K562 (cell line): ENCODE measurements around the gene DDX50. TPM values are rescaled to one million over a fixed set of nuclear protein-coding genes. Genes with fewer than 3 reads are reported as not detected.
A peak's percentile ranks its signal among the peaks of the same experiment; 100 is the strongest.

Source experiments
- ARNT ChIP-seq, 2 experiments: fragments of 450-650 bp; IDR thresholded peaks; 2 replicates each; pipeline ENCODE4 v1.6.1; 2016; ENCODE audit warnings: mild to moderate bottlenecking in 1 of 2
- CHD4 ChIP-seq: fragments of 200-600 bp; sonication (generic); IDR thresholded peaks from 3 replicates; pipeline ENCODE4 v1.6.1; 2012; ENCODE audit warnings: low read depth, mild to moderate bottlenecking, mixed read lengths, low read length, inconsistent platforms; ENCODE audit not compliant: insufficient read depth, insufficient replicate concordance, poor library complexity, severe bottlenecking
- EGR1 ChIP-seq: fragments of 450-650 bp; conservative IDR thresholded peaks from 2 replicates; pipeline ENCODE4 v1.6.1; 2017; ENCODE audit warnings: mild to moderate bottlenecking
- HDAC8 ChIP-seq: fragments of 450-650 bp; IDR thresholded peaks from 2 replicates; pipeline ENCODE4 v1.6.1; 2016; ENCODE audit warnings: mild to moderate bottlenecking, missing genetic modification characterization, moderate library complexity, missing compliant biosample characterization
- MAFF ChIP-seq: IDR thresholded peaks from 2 replicates; pipeline ENCODE4 v1.6.1; 2012; ENCODE audit warnings: low read length, improper control_type of control experiment
- MIER1 ChIP-seq: fragments of 450-650 bp; IDR thresholded peaks from 2 replicates; pipeline ENCODE4 v1.6.1; 2016; ENCODE audit warnings: antibody characterized with exemption, mild to moderate bottlenecking, low read depth
- MYBL2 ChIP-seq, 2 experiments: fragments of 450-650 bp in 1 of 2; sonication (generic) in 1 of 2; formaldehyde crosslinking in 1 of 2; IDR thresholded peaks; 2 replicates each; pipeline versions ENCODE4 v1.6.1 to v1.8.1; 2017 to 2022; ENCODE audit warnings: borderline replicate concordance in 1 of 2, inconsistent platforms in 1 of 2, low read depth in 1 of 2, mild to moderate bottlenecking in 1 of 2, missing genetic modification reagents in 1 of 2, moderate library complexity in 1 of 2
- NCOA1 ChIP-seq: fragments of 450-650 bp; IDR thresholded peaks from 2 replicates; pipeline ENCODE4 v1.6.1; 2016; ENCODE audit warnings: low read depth
- NFRKB ChIP-seq: fragments of 450-650 bp; IDR thresholded peaks from 2 replicates; pipeline ENCODE4 v1.6.1; 2016; ENCODE audit warnings: low read depth
- NR1H2 ChIP-seq: sonication (generic); formaldehyde crosslinking; IDR thresholded peaks from 2 replicates; pipeline ENCODE4 v1.4.0; 2020; ENCODE audit warnings: mild to moderate bottlenecking, missing genetic modification reagents
- NUFIP1 ChIP-seq: fragments of 450-650 bp; IDR thresholded peaks from 2 replicates; pipeline ENCODE4 v1.6.1; 2018; ENCODE audit not compliant: partially characterized antibody
- ZNF23 ChIP-seq: fragments of 250-450 bp; sonication (Bioruptor Pico); IDR thresholded peaks from 2 replicates; pipeline ENCODE4 v1.4.0; 2020; ENCODE audit warnings: mild to moderate bottlenecking
- ZNF384 ChIP-seq: IDR thresholded peaks from 2 replicates; pipeline ENCODE4 v1.6.1; 2012; ENCODE audit warnings: low read depth, low read length, improper control_type of control experiment
- ZNF785 ChIP-seq: fragments of 250-450 bp; sonication (Bioruptor Pico); IDR thresholded peaks from 2 replicates; pipeline ENCODE4 v1.4.0; 2020; ENCODE audit warnings: mild to moderate bottlenecking
- polyA plus RNA-seq, 8 experiments: library from polyadenylated mRNA; depleted of rRNA in 4 of 8; stranded (reverse) in 5 of 8; unstranded in 3 of 8; fragments of >200 nt; fragmentation: Nextera tagmentation in 2 of 8; fragmentation: Illumina TruSeq in 1 of 8; extraction: Ambion mirVana in 2 of 8; extraction: Trizol in 1 of 8; gene quantifications; 2 replicates each; pipeline versions ENCODE4 v1.2.1 to v1.2.3, GENCODE V29; 2011 to 2014; ENCODE audit warnings: inconsistent platforms in 1 of 8, missing spikeins in 1 of 8
- total RNA-seq, 7 experiments: library from RNA; depleted of rRNA in 6 of 7; stranded (reverse); fragments of >200 nt in 6 of 7; fragmentation: Illumina TruSeq in 2 of 7; extraction: Trizol in 2 of 7; gene quantifications; 2 replicates each; pipeline versions ENCODE4 v1.2.1 to v1.2.3, GENCODE V29; 2011 to 2021; ENCODE audit warnings: low replicate concordance in 1 of 7
- TF ChIP-seq, protein P1 (sequence below): sonication (generic); formaldehyde crosslinking; IDR thresholded peaks from 2 replicates; pipeline ENCODE4 v1.8.0; 2022; ENCODE audit warnings: mild to moderate bottlenecking, missing genetic modification reagents
- TF ChIP-seq, protein P2 (sequence below): sonication (generic); formaldehyde crosslinking; IDR thresholded peaks from 2 replicates; pipeline ENCODE4 v1.8.1; 2023; ENCODE audit warnings: mild to moderate bottlenecking, missing genetic modification reagents
- TF ChIP-seq, protein P3 (sequence below): sonication (generic); formaldehyde crosslinking; IDR thresholded peaks from 2 replicates; pipeline ENCODE4 v1.9.0; 2022; ENCODE audit warnings: mild to moderate bottlenecking, missing genetic modification reagents
- TF ChIP-seq, protein P4 (sequence below): fragments of 250-450 bp; sonication (Bioruptor Pico); IDR thresholded peaks from 2 replicates; pipeline ENCODE4 v1.5.0; 2022; ENCODE audit warnings: mild to moderate bottlenecking

Gene DDX50
- total and polyA plus RNA-seq, 9 of the 15 experiments (the other 6 are each of a cell fraction or from before 2014, with no cell fraction given) = 36.7 to 86.8 (median 57.4) TPM

DNA sequence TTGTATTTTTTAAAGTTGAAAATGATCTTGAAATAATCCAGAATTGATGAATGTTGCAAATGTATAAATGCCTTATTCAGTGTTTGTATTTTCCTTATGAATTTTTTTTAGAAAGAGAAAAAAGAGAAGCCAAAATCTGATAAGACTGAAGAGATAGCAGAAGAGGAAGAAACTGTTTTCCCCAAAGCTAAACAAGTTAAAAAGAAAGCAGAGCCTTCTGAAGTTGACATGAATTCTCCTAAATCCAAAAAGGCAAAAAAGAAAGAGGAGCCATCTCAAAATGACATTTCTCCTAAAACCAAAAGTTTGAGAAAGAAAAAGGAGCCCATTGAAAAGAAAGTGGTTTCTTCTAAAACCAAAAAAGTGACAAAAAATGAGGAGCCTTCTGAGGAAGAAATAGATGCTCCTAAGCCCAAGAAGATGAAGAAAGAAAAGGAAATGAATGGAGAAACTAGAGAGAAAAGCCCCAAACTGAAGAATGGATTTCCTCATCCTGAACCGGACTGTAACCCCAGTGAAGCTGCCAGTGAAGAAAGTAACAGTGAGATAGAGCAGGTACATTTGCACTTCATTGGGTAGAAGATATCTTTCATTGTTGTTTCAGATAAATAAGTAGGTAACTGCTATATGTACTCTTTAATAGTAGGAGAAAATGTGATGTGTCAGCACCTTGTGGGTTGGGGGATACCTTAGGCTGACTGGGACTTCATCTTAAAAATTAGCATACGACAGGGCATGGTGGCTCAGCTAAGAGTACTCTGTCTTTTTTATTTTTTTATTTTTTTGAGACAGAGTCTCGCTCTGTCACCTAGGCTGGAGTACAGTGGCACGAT lies 58.8 kb downstream of the DDX50 start (continued):
- no peak for TF ChIP-seq MYBL2 (IDR thresholded peaks at IDR 0.05; ENCODE audit: low read depth)
- TF ChIP-seq MYBL2 (CRISPR knock-in tag; IDR thresholded peaks at IDR 0.05; ENCODE audit: borderline replicate concordance) = no peak
- no peak for TF ChIP-seq MIER1
- TF ChIP-seq MAFF = peak; percentile 81
- TF ChIP-seq ZNF384 = no peak
- TF ChIP-seq NCOA1 = no peak
- no peak for TF ChIP-seq EGR1
- TF ChIP-seq ARNT (IDR thresholded peaks at IDR 0.05) = no peak
- no peak for TF ChIP-seq CHD4
- no peak for TF ChIP-seq NR1H2 (CRISPR knock-in tag)
- no peak for TF ChIP-seq NUFIP1
- TF ChIP-seq, protein P1, sequence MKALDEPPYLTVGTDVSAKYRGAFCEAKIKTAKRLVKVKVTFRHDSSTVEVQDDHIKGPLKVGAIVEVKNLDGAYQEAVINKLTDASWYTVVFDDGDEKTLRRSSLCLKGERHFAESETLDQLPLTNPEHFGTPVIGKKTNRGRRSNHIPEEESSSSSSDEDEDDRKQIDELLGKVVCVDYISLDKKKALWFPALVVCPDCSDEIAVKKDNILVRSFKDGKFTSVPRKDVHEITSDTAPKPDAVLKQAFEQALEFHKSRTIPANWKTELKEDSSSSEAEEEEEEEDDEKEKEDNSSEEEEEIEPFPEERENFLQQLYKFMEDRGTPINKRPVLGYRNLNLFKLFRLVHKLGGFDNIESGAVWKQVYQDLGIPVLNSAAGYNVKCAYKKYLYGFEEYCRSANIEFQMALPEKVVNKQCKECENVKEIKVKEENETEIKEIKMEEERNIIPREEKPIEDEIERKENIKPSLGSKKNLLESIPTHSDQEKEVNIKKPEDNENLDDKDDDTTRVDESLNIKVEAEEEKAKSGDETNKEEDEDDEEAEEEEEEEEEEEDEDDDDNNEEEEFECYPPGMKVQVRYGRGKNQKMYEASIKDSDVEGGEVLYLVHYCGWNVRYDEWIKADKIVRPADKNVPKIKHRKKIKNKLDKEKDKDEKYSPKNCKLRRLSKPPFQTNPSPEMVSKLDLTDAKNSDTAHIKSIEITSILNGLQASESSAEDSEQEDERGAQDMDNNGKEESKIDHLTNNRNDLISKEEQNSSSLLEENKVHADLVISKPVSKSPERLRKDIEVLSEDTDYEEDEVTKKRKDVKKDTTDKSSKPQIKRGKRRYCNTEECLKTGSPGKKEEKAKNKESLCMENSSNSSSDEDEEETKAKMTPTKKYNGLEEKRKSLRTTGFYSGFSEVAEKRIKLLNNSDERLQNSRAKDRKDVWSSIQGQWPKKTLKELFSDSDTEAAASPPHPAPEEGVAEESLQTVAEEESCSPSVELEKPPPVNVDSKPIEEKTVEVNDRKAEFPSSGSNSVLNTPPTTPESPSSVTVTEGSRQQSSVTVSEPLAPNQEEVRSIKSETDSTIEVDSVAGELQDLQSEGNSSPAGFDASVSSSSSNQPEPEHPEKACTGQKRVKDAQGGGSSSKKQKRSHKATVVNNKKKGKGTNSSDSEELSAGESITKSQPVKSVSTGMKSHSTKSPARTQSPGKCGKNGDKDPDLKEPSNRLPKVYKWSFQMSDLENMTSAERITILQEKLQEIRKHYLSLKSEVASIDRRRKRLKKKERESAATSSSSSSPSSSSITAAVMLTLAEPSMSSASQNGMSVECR (CRISPR knock-in tag) = no peak
- no peak for TF ChIP-seq HDAC8
- TF ChIP-seq, protein P2, sequence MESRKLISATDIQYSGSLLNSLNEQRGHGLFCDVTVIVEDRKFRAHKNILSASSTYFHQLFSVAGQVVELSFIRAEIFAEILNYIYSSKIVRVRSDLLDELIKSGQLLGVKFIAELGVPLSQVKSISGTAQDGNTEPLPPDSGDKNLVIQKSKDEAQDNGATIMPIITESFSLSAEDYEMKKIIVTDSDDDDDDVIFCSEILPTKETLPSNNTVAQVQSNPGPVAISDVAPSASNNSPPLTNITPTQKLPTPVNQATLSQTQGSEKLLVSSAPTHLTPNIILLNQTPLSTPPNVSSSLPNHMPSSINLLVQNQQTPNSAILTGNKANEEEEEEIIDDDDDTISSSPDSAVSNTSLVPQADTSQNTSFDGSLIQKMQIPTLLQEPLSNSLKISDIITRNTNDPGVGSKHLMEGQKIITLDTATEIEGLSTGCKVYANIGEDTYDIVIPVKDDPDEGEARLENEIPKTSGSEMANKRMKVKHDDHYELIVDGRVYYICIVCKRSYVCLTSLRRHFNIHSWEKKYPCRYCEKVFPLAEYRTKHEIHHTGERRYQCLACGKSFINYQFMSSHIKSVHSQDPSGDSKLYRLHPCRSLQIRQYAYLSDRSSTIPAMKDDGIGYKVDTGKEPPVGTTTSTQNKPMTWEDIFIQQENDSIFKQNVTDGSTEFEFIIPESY (CRISPR knock-in tag) = no peak
- TF ChIP-seq NFRKB = no peak
- TF ChIP-seq, protein P3, sequence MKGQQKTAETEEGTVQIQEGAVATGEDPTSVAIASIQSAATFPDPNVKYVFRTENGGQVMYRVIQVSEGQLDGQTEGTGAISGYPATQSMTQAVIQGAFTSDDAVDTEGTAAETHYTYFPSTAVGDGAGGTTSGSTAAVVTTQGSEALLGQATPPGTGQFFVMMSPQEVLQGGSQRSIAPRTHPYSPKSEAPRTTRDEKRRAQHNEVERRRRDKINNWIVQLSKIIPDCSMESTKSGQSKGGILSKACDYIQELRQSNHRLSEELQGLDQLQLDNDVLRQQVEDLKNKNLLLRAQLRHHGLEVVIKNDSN (CRISPR knock-in tag) = no peak
- TF ChIP-seq, protein P4, sequence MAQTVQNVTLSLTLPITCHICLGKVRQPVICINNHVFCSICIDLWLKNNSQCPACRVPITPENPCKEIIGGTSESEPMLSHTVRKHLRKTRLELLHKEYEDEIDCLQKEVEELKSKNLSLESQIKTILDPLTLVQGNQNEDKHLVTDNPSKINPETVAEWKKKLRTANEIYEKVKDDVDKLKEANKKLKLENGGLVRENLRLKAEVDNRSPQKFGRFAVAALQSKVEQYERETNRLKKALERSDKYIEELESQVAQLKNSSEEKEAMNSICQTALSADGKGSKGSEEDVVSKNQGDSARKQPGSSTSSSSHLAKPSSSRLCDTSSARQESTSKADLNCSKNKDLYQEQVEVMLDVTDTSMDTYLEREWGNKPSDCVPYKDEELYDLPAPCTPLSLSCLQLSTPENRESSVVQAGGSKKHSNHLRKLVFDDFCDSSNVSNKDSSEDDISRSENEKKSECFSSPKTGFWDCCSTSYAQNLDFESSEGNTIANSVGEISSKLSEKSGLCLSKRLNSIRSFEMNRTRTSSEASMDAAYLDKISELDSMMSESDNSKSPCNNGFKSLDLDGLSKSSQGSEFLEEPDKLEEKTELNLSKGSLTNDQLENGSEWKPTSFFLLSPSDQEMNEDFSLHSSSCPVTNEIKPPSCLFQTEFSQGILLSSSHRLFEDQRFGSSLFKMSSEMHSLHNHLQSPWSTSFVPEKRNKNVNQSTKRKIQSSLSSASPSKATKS = no peak
- TF ChIP-seq ZNF23 (CRISPR knock-in tag) = no peak
- TF ChIP-seq ZNF785 (CRISPR knock-in tag) = no peak
